ENCODE data around the gene NSA2.

GRCh38 chr5:74763504-74763903, 3.5 kb upstream of the NSA2 start:
- no peak for TF ChIP-seq CTCF (IDR thresholded peaks at IDR 0.05)
- no peak for TF ChIP-seq POLR2A (IDR thresholded peaks at IDR 0.05)

Measured in heart left ventricle (tissue), 13 donors.